K562 (cell line): ENCODE measurements around the gene STK24. TPM values are rescaled to one million over a fixed set of nuclear protein-coding genes. Genes with fewer than 3 reads are reported as not detected.

Source experiments
- ARNT ChIP-seq, 2 experiments: fragments of 450-650 bp; IDR thresholded peaks; 2 replicates each; pipeline ENCODE4 v1.6.1; 2016; ENCODE audit warnings: mild to moderate bottlenecking in 1 of 2
- CSDE1 ChIP-seq, 2 experiments: fragments of 450-650 bp; IDR thresholded peaks; 2 replicates each; pipeline ENCODE4 v1.6.1; 2016; ENCODE audit warnings: mild to moderate bottlenecking in 1 of 2
- DMBX1 ChIP-seq: fragments of 250-450 bp; sonication (Bioruptor Pico); IDR thresholded peaks from 2 replicates; pipeline ENCODE4 v1.8.0; 2022; ENCODE audit warnings: inconsistent platforms, mild to moderate bottlenecking, moderate library complexity, borderline replicate concordance
- EP300 ChIP-seq: IDR thresholded peaks from 2 replicates; pipeline ENCODE4 v1.6.1; 2012; ENCODE audit warnings: low read length, improper control_type of control experiment
- FOSL1 ChIP-seq: fragments of 200-800 bp; sonication (Bioruptor generic); conservative IDR thresholded peaks from 2 replicates; pipeline ENCODE4 v1.6.1; 2016; ENCODE audit warnings: missing genetic modification characterization, missing compliant biosample characterization
- FOXM1 ChIP-seq, 2 experiments: fragments of 450-650 bp in 1 of 2; sonication (generic) in 1 of 2; formaldehyde crosslinking in 1 of 2; IDR thresholded peaks; 2 replicates each; pipeline versions ENCODE4 v1.6.1 to v1.9.0; 2017 to 2022; ENCODE audit warnings: low read depth in 2 of 2, mild to moderate bottlenecking in 2 of 2, missing genetic modification reagents in 1 of 2, moderate library complexity in 1 of 2
- GTF3C2 ChIP-seq: IDR thresholded peaks from 3 replicates; pipeline ENCODE4 v1.6.1; 2011; ENCODE audit warnings: borderline replicate concordance, mild to moderate bottlenecking, moderate library complexity; ENCODE audit not compliant: insufficient read length; ENCODE audit errors: extremely low read depth
- JUND ChIP-seq, 2 experiments: IDR thresholded peaks; 2 replicates in 1 of 2; 3 replicates in 1 of 2; pipeline ENCODE4 v1.6.1; 2011; ENCODE audit warnings: borderline replicate concordance in 2 of 2, low read depth in 2 of 2, low read length in 2 of 2, improper control_type of control experiment in 1 of 2, missing biosample characterization in 1 of 2, missing genetic modification characterization in 1 of 2, missing genetic modification reagents in 1 of 2
- LCOR ChIP-seq: sonication (generic); formaldehyde crosslinking; IDR thresholded peaks from 2 replicates; pipeline ENCODE4 v1.8.0; 2022; ENCODE audit warnings: mild to moderate bottlenecking, missing genetic modification reagents
- MNT ChIP-seq, 2 experiments: fragments of 450-650 bp; conservative IDR thresholded peaks; 2 replicates each; pipeline ENCODE4 v1.6.1; 2017; ENCODE audit warnings: mild to moderate bottlenecking in 2 of 2, moderate library complexity in 2 of 2
- NCOA1 ChIP-seq: fragments of 450-650 bp; IDR thresholded peaks from 2 replicates; pipeline ENCODE4 v1.6.1; 2016; ENCODE audit warnings: low read depth
- NR4A1 ChIP-seq, 2 experiments: fragments of 250-450 bp in 1 of 2; fragments of 450-650 bp in 1 of 2; sonication (Bioruptor Pico) in 1 of 2; IDR thresholded peaks; 2 replicates each; pipeline versions ENCODE4 v1.4.0 to v1.6.1; 2016 to 2020; ENCODE audit warnings: mild to moderate bottlenecking in 2 of 2, missing compliant biosample characterization in 1 of 2, missing genetic modification characterization in 1 of 2, moderate library complexity in 1 of 2
- RBM17 ChIP-seq: fragments of 200-400 bp; formaldehyde crosslinking; IDR thresholded peaks from 2 replicates; pipeline ENCODE4 v1.6.1; 2017; ENCODE audit warnings: low read depth, mild to moderate bottlenecking, low read length, borderline replicate concordance
- RCOR1 ChIP-seq, 2 experiments: IDR thresholded peaks; 2 replicates each; pipeline ENCODE4 v1.6.1; 2012; ENCODE audit warnings: low read depth in 2 of 2, low read length in 2 of 2, borderline replicate concordance in 1 of 2, improper control_type of control experiment in 1 of 2
- SAFB ChIP-seq: fragments of 200-400 bp; formaldehyde crosslinking; IDR thresholded peaks from 2 replicates; pipeline ENCODE4 v1.6.1; 2017; ENCODE audit warnings: low read depth, low read length, borderline replicate concordance
- SNRNP70 ChIP-seq: fragments of 200-400 bp; formaldehyde crosslinking; optimal IDR thresholded peaks from 2 replicates; pipeline ENCODE3; 2017; ENCODE audit warnings: low read depth, low read length
- ZBTB33 ChIP-seq: sonication (generic); formaldehyde crosslinking; IDR thresholded peaks from 2 replicates; pipeline ENCODE4 v1.8.1; 2023; ENCODE audit warnings: mild to moderate bottlenecking, missing genetic modification reagents
- ZNF766 ChIP-seq: fragments of 200-800 bp; sonication (Bioruptor generic); conservative IDR thresholded peaks from 2 replicates; pipeline ENCODE4 v1.6.1; 2016; ENCODE audit warnings: missing genetic modification characterization, missing compliant biosample characterization
- polyA plus RNA-seq, 8 experiments: library from polyadenylated mRNA; depleted of rRNA in 4 of 8; stranded (reverse) in 5 of 8; unstranded in 3 of 8; fragments of >200 nt; fragmentation: Nextera tagmentation in 2 of 8; fragmentation: Illumina TruSeq in 1 of 8; extraction: Ambion mirVana in 2 of 8; extraction: Trizol in 1 of 8; gene quantifications; 2 replicates each; pipeline versions ENCODE4 v1.2.1 to v1.2.3, GENCODE V29; 2011 to 2014; ENCODE audit warnings: inconsistent platforms in 1 of 8, missing spikeins in 1 of 8
- total RNA-seq, 7 experiments: library from RNA; depleted of rRNA in 6 of 7; stranded (reverse); fragments of >200 nt in 6 of 7; fragmentation: Illumina TruSeq in 2 of 7; extraction: Trizol in 2 of 7; gene quantifications; 2 replicates each; pipeline versions ENCODE4 v1.2.1 to v1.2.3, GENCODE V29; 2011 to 2021; ENCODE audit warnings: low replicate concordance in 1 of 7

STK24 gene
- total and polyA plus RNA-seq, 9 of the 15 experiments (the other 6 are each of a cell fraction or from before 2014, with no cell fraction given), result 3.8 to 78.4 (median 28.2) TPM

GRCh38 chr13:98509271-98510155 lies 67.4 kb downstream of the STK24 start (continued):
- TF ChIP-seq RCOR1 (IDR thresholded peaks at IDR 0.05; ENCODE audit: borderline replicate concordance in 1 of 2, low read depth in 2 of 2, low read length in 2 of 2) (peak in 1 of 2 experiments; percentile 81; a peak in 2 of 4 replicates), SNRNP70 (no peak), JUND (IDR thresholded peaks at IDR 0.05; ENCODE audit: borderline replicate concordance, low read depth, low read length) (peak; percentile 79), JUND (tag; IDR thresholded peaks at IDR 0.05; ENCODE audit: borderline replicate concordance, low read depth, low read length) (peak; percentile 82; the same call in 2 of the 3 replicates), CSDE1 (IDR thresholded peaks at IDR 0.05) (no peak), ZBTB33 (CRISPR knock-in tag) (peak; percentile 37; the same call in 1 of the 2 replicates), LCOR (CRISPR knock-in tag) (peak; percentile 41; the same call in 1 of the 2 replicates), EP300 (peak; percentile 82), FOXM1 (IDR thresholded peaks at IDR 0.05; ENCODE audit: low read depth) (peak; percentile 64; the same call in 1 of the 2 replicates), FOXM1 (CRISPR knock-in tag; IDR thresholded peaks at IDR 0.05; ENCODE audit: low read depth) (no peak), DMBX1 (CRISPR knock-in tag) (peak; percentile 44; the same call in 1 of the 2 replicates), ZNF766 (peak; percentile 72), FOSL1 (peak; percentile 85), RBM17 (no peak), MNT (conservative IDR thresholded peaks at IDR 0.05) (peak in 1 of 2 experiments; percentile 49; a peak in 2 of 4 replicates), NCOA1 (peak; percentile 67; the same call in 1 of the 2 replicates), GTF3C2 (no peak), SAFB (no peak), ARNT (IDR thresholded peaks at IDR 0.05) (peak in 1 of 2 experiments; percentile 42; a peak in 1 of 4 replicates), NR4A1 (CRISPR knock-in tag; IDR thresholded peaks at IDR 0.05) (no peak), NR4A1 (tag; IDR thresholded peaks at IDR 0.05) (0 out of 2 replicates have a peak, but pooled peaks have one; percentile 35)
